Measurements from ENCODE around the gene ATL2.

DNA sequence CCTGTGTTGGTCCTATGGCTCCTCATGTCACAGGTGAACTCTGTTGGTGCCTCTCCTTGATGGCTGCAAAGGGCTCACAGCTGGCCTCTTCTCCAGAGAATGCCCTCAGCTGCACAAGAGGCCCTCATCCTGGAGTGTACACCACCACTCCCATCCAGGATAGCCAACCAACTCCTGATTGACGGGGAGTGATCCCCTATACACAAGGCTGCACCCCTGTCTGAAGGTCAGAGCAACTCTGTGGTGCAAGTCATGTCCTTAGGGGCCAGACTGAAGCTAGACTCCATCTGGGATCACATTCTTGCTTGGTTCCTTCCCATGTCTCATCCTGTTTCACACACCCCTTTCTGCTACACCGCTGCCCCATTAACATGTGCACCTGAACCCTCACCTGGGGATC is 41.7 kb upstream of the ATL2 start:
- TF ChIP-seq, protein P1, sequence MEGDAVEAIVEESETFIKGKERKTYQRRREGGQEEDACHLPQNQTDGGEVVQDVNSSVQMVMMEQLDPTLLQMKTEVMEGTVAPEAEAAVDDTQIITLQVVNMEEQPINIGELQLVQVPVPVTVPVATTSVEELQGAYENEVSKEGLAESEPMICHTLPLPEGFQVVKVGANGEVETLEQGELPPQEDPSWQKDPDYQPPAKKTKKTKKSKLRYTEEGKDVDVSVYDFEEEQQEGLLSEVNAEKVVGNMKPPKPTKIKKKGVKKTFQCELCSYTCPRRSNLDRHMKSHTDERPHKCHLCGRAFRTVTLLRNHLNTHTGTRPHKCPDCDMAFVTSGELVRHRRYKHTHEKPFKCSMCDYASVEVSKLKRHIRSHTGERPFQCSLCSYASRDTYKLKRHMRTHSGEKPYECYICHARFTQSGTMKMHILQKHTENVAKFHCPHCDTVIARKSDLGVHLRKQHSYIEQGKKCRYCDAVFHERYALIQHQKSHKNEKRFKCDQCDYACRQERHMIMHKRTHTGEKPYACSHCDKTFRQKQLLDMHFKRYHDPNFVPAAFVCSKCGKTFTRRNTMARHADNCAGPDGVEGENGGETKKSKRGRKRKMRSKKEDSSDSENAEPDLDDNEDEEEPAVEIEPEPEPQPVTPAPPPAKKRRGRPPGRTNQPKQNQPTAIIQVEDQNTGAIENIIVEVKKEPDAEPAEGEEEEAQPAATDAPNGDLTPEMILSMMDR (IDR thresholded peaks at IDR 0.05), result no peak
- TF ChIP-seq EP300 (IDR thresholded peaks at IDR 0.05), result no peak

Data from gastroesophageal sphincter (tissue), 3 donors.